Fibroblast of pulmonary artery (primary cell): ENCODE results near the gene CCDC14.
A peak's percentile ranks its signal among the peaks of the same experiment; 100 is the strongest.

Experiments used
- DNase-seq: peaks from one replicate; pipeline ENCODE4 v3.0.0-alpha.2; 2010; ENCODE audit warnings: low read depth
- H3K4me3 ChIP-seq: replicated peaks from 2 replicates; pipeline ENCODE4 v1.5.1; 2011; ENCODE audit warnings: low read depth, mild to moderate bottlenecking, control low read depth, low read length, moderate library complexity
- TF ChIP-seq, protein P1 (sequence below): IDR thresholded peaks from 2 replicates; pipeline ENCODE4 v1.5.1; 2011; ENCODE audit warnings: mild to moderate bottlenecking, control low read depth, low read length, inconsistent platforms; ENCODE audit errors: missing control alignments

CCDC14 gene

GRCh38 chr3:123949641-123950040, 11.4 kb downstream of the CCDC14 start:
- TF ChIP-seq, protein P1, sequence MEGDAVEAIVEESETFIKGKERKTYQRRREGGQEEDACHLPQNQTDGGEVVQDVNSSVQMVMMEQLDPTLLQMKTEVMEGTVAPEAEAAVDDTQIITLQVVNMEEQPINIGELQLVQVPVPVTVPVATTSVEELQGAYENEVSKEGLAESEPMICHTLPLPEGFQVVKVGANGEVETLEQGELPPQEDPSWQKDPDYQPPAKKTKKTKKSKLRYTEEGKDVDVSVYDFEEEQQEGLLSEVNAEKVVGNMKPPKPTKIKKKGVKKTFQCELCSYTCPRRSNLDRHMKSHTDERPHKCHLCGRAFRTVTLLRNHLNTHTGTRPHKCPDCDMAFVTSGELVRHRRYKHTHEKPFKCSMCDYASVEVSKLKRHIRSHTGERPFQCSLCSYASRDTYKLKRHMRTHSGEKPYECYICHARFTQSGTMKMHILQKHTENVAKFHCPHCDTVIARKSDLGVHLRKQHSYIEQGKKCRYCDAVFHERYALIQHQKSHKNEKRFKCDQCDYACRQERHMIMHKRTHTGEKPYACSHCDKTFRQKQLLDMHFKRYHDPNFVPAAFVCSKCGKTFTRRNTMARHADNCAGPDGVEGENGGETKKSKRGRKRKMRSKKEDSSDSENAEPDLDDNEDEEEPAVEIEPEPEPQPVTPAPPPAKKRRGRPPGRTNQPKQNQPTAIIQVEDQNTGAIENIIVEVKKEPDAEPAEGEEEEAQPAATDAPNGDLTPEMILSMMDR, result no peak
- no peak overlapping the region for H3K4me3 ChIP-seq
- DNase-seq, result peak; percentile 29

- DNase-seq, result no peak
- TF ChIP-seq, protein P1, result no peak
- no peak overlapping the region for H3K4me3 ChIP-seq
These were observed 12.6 kb downstream of the CCDC14 start for GRCh38 chr3:123948449-123948848.

GRCh38 chr3:123947482-123947881, 13.5 kb downstream of the CCDC14 start:
- TF ChIP-seq, protein P1, result no peak
- no peak for DNase-seq
- H3K4me3 ChIP-seq, result no peak overlapping the region

- DNase-seq, result no peak
- H3K4me3 ChIP-seq, result no peak overlapping the region
- TF ChIP-seq, protein P1, result no peak
These were observed 19.5 kb downstream of the CCDC14 start for GRCh38 chr3:123941542-123941941.

- TF ChIP-seq, protein P1, result peak; percentile 20
- H3K4me3 ChIP-seq, result no peak overlapping the region
- DNase-seq, result peak; percentile 17
These were observed 19.9 kb downstream of the CCDC14 start for GRCh38 chr3:123941121-123941520.

GRCh38 chr3:123939706-123940105, 21.3 kb downstream of the CCDC14 start:
- no peak for DNase-seq
- TF ChIP-seq, protein P1, result no peak

DNA sequence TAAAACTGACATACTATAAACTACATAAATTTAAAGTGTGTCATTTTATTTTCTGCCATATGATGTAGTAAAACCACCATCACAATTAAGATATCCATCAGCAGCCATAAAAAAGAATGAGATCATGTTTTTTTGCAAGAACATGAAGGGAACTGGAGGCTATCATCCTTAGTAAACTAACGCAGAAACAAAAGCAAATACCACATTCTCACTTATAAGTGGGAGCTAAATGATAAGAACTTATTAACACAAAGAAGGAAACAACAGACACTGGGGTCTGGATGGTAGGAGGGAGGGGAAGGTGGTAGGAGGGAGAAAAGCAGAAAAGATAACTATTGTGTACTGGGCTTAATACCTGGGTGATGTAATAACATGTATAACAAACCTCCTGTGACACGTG, 24.6 kb downstream of the CCDC14 start:
- no peak overlapping the region for H3K4me3 ChIP-seq
- TF ChIP-seq, protein P1, result no peak
- no peak for DNase-seq

More at GRCh38 chr3:123939706-123940105, 21.3 kb downstream of the CCDC14 start:
- H3K4me3 ChIP-seq, result no peak overlapping the region
